MM.1S (cell line): ENCODE results near the gene ZNF554.

Experiments used
- DNase-seq: peaks from one replicate; pipeline ENCODE4 v3.0.0-alpha.2; 2015
- H2AFZ ChIP-seq: fragments of 300-600 bp; sonication (generic); 2 replicates; pipeline ENCODE4 v1.6.0; 2016; ENCODE audit warnings: antibody characterized with exemption, low read length
- H3F3A ChIP-seq: fragments of 300-600 bp; sonication (generic); 2 replicates; pipeline ENCODE4 v1.6.1; 2016; ENCODE audit warnings: mild to moderate bottlenecking, antibody characterized with exemption, low read length, moderate library complexity, mixed read lengths; ENCODE audit not compliant: insufficient read depth
- H3K27ac ChIP-seq: fragments of 300-600 bp; sonication (generic); 2 replicates; pipeline ENCODE4 v1.5.1; 2016; ENCODE audit warnings: mild to moderate bottlenecking, low read length
- H3K27me3 ChIP-seq: fragments of 300-600 bp; sonication (generic); replicated peaks from 2 replicates; pipeline ENCODE4 v1.6.0; 2016; ENCODE audit warnings: low read length; ENCODE audit not compliant: insufficient read depth
- H3K36me3 ChIP-seq: fragments of 300-600 bp; sonication (generic); replicated peaks from 2 replicates; pipeline ENCODE4 v1.6.1; 2016; ENCODE audit warnings: mild to moderate bottlenecking, low read length, mixed read lengths; ENCODE audit not compliant: insufficient read depth
- H3K4me1 ChIP-seq: fragments of 300-600 bp; sonication (generic); 2 replicates; pipeline ENCODE4 v1.6.1; 2016; ENCODE audit warnings: low read length, mixed read lengths
- H3K4me2 ChIP-seq: fragments of 300-600 bp; sonication (generic); 2 replicates; pipeline ENCODE4 v1.6.0; 2016; ENCODE audit warnings: low read depth, low read length
- H3K4me3 ChIP-seq: fragments of 300-600 bp; sonication (generic); 2 replicates; pipeline ENCODE4 v1.5.1; 2016; ENCODE audit warnings: low read length, mixed read lengths
- H3K79me2 ChIP-seq: fragments of 300-600 bp; sonication (generic); 2 replicates; pipeline ENCODE4 v1.6.1; 2016; ENCODE audit warnings: mixed run types, low read length, mixed read lengths
- H3K9ac ChIP-seq: fragments of 300-600 bp; sonication (generic); 2 replicates; pipeline ENCODE4 v1.6.1; 2016; ENCODE audit warnings: low read length, mixed read lengths
- H3K9me2 ChIP-seq: fragments of 300-600 bp; sonication (generic); replicated peaks from 2 replicates; pipeline ENCODE4 v1.6.1; 2016; ENCODE audit warnings: mild to moderate bottlenecking, low read length, mixed read lengths; ENCODE audit not compliant: insufficient read depth
- H3K9me3 ChIP-seq: fragments of 300-600 bp; sonication (generic); replicated peaks from 2 replicates; pipeline ENCODE4 v1.6.1; 2016; ENCODE audit warnings: mild to moderate bottlenecking, low read length, mixed read lengths; ENCODE audit not compliant: insufficient read depth
- H4K20me1 ChIP-seq: fragments of 300-600 bp; sonication (generic); 2 replicates; pipeline ENCODE4 v1.6.1; 2016; ENCODE audit warnings: mild to moderate bottlenecking, low read length, moderate library complexity, mixed read lengths; ENCODE audit not compliant: insufficient read depth
- EZH2 ChIP-seq: fragments of 300-600 bp; sonication (generic); optimal IDR thresholded peaks from 2 replicates; pipeline ENCODE3; 2017; ENCODE audit warnings: low read depth, mild to moderate bottlenecking, antibody characterized with exemption, low read length, mixed read lengths
- EZH2phosphoT487 ChIP-seq: fragments of 300-600 bp; sonication (generic); IDR thresholded peaks from 2 replicates; pipeline ENCODE4 v1.6.1; 2018; ENCODE audit warnings: antibody characterized with exemption, low read length
- TF ChIP-seq, protein P1 (sequence below): fragments of 300-600 bp; sonication (generic); IDR thresholded peaks from 2 replicates; pipeline ENCODE4 v1.5.1; 2016; ENCODE audit warnings: antibody characterized with exemption, low read length, mixed read lengths

Gene ZNF554

DNA sequence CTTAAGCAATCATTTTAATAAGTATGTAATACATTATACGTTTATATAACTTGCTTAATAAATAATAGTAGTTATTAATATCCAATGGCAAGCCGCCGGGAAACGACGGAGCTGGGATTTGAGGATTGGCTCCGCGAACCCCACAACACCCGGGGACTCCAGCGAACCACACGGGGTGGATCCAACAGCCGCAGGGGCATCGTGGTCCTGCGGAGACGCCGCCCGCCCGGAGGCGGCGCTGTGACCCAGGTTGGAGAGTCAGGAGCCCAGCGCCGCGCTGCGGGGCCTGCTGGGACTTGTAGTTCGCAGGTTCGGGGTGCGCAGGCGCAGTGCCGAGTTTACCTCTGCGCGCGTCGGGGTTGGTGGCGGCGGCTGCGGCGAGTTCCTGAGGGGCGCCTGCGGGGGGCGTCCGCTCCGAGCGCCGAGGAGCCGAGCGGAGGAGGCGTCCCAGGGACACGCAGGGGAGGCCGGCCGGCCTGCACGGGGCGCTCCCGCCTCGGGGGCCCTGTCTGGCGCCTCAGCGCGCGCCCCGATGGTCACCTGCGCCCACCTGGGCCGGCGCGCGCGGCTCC lies at the start of gene ZNF554:
TSS of gene ZNF554 (plus strand) at position 329 of the 572 bp plus-strand sequence. CDS start at position 533, 204 bp downstream.
- Histone ChIP-seq H3K79me2 (0 out of 2 replicates have a peak, but pooled peaks cover 4% of the 10 kb centered on the region), H3K4me2 (peak within 1 kb of the TSS; percentile 91), H3K36me3 (no peaks in the 10 kb centered on the region), H4K20me1 (no peaks in the 10 kb centered on the region), H3K9me2 (no peaks in the 10 kb centered on the region), H3K27ac (no peak within 1 kb of the TSS), H3K4me1 (no peaks in the 10 kb centered on the region), H2AFZ (peak within 1 kb of the TSS; percentile 78), H3K27me3 (no peaks in the 10 kb centered on the region), H3K9ac (peak within 1 kb of the TSS; percentile 63; the same call in 1 of the 2 replicates), H3K4me3 (peak within 1 kb of the TSS; percentile 69), H3F3A (no peaks in the 10 kb centered on the region), H3K9me3 (no peaks in the 10 kb centered on the region)
- DNase-seq: peak; percentile 99
- TF ChIP-seq, protein P1, sequence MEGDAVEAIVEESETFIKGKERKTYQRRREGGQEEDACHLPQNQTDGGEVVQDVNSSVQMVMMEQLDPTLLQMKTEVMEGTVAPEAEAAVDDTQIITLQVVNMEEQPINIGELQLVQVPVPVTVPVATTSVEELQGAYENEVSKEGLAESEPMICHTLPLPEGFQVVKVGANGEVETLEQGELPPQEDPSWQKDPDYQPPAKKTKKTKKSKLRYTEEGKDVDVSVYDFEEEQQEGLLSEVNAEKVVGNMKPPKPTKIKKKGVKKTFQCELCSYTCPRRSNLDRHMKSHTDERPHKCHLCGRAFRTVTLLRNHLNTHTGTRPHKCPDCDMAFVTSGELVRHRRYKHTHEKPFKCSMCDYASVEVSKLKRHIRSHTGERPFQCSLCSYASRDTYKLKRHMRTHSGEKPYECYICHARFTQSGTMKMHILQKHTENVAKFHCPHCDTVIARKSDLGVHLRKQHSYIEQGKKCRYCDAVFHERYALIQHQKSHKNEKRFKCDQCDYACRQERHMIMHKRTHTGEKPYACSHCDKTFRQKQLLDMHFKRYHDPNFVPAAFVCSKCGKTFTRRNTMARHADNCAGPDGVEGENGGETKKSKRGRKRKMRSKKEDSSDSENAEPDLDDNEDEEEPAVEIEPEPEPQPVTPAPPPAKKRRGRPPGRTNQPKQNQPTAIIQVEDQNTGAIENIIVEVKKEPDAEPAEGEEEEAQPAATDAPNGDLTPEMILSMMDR: peak; percentile 94
- no peak for TF ChIP-seq EZH2

DNA sequence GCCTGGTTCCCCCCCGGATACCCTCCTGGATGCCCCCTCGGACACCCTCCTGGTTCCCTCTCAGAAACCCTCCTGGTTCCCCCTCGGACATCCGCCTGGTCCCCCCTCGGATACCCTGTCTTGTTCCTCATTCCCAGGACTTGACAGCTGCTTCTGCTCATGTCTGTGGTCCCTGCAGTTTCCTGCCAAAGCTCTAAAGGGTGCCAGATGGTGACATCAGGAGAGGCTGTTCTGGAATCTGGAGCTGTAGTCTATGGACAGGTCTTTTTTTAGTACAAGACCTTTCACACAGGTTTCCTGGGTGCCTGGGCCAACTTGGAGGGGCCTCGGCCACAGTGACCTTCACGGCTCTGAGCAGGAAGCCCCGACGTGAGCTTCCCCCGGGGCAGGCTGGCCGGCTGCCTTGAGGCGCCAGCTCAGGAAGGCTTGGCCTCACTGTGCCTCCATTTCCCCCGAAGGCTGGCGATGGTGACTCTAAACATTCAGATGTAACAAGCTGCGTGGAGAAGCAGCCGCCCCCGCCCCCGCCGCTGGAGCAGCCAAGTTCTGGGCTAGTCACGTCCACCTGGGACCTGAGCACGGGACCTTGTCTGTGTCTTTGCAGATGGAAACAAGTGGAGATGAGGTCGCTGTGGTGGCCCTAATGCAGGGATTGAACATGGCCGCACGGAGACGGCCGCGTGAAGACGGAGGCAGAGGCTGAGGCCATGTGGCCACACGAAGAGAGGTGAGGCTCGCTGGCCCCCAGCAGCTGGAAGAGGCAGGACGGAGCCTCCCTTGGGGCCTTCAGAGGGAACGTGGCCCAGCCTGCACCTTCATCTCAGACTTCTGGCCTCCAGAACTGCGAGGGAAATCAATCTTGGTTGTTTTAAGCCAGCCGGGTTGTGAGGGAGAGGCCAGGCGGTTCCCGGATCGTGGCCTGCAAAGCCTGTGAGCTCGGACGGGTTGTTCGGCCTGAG lies 49.3 kb upstream of the ZNF554 start:
- Histone ChIP-seq H3K27me3 (no peaks in the 10 kb centered on the region), H3K79me2 (peaks cover 68% of the 10 kb centered on the region), H3K9ac (no peak overlapping the region), H4K20me1 (peaks cover 31% of the 10 kb centered on the region), H3K4me1 (no peaks in the 10 kb centered on the region), H3K27ac (no peak overlapping the region), H3K36me3 (peaks cover 10% of the 10 kb centered on the region), H3K4me2 (no peak overlapping the region), H3K9me2 (no peaks in the 10 kb centered on the region), H3K4me3 (no peak overlapping the region), H3F3A (no peaks in the 10 kb centered on the region), H2AFZ (no peak overlapping the region), H3K9me3 (no peaks in the 10 kb centered on the region)
- TF ChIP-seq, protein P1: no peak
- TF ChIP-seq EZH2phosphoT487: no peak
- TF ChIP-seq EZH2: no peak
- no peak for DNase-seq

DNA sequence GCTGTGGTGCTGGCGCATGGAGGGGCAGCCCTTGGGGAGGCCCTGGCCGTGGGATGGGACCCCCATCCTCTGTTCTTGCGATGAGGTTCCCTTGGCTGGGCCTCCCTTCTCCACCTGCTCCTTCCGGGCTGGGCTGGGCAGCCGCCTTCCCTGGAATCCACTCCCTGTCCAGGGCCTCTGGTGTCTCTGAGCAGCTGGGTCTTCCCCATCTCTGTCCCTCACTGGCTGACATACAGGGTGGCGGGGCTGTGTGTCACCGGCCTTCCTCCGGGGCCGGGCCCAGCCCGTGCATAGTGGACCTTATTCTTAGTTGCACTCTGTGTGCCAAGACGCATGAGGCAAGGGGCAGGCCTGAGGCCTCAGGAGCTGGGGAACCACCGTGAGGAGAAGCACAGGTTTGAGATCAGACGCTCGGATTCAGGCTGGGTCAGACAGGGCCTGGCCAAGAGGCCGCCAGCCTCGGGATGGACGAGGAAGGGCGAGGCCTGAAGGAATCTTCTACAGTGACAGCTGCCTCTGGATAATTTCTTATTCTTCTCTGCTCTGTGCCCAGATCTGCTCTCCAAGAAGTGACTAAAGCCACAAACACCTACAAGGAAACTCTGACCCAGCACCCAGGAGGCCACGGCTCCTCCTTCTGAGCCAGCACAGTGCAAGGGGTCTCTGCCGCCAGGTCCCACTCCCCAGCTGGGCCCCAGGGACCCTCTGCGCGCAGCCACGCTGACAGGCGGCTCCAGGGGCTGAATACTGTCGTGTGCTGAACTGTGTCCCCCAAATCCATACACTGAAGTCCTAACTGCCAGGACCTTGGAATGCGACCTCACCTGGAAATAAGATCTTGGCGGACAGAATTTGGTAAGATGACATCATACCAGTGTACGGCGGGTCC lies 47.6 kb upstream of the ZNF554 start:
- Histone ChIP-seq H3F3A (no peaks in the 10 kb centered on the region), H3K9me2 (no peaks in the 10 kb centered on the region), H3K9ac (no peak overlapping the region), H3K79me2 (peaks cover 85% of the 10 kb centered on the region), H3K36me3 (peaks cover 10% of the 10 kb centered on the region; the same call in 1 of the 2 replicates), H3K9me3 (no peaks in the 10 kb centered on the region), H3K27me3 (no peaks in the 10 kb centered on the region), H2AFZ (no peak overlapping the region), H3K27ac (no peak overlapping the region), H3K4me1 (no peaks in the 10 kb centered on the region), H3K4me3 (no peak overlapping the region), H3K4me2 (no peak overlapping the region), H4K20me1 (peaks cover 31% of the 10 kb centered on the region)
- TF ChIP-seq, protein P1: no peak
- no peak for TF ChIP-seq EZH2
- no peak for TF ChIP-seq EZH2phosphoT487
- no peak for DNase-seq
